Loucy (cell line): ENCODE data around the gene JAM2.

ENCODE experiments used
- H2AFZ ChIP-seq: fragments of 200-600 bp; sonication (generic); 2 replicates; pipeline ENCODE4 v1.6.0; 2016; ENCODE audit warnings: antibody characterized with exemption, mild to moderate bottlenecking, low read length, moderate library complexity
- H3F3A ChIP-seq: fragments of 200-600 bp; 2 replicates; pipeline ENCODE4 v1.6.0; 2016; ENCODE audit warnings: antibody characterized with exemption, low read depth, mild to moderate bottlenecking
- H3K27me3 ChIP-seq: fragments of 200-600 bp; sonication (generic); 2 replicates; pipeline ENCODE4 v1.6.1; 2014; ENCODE audit warnings: low read length, mild to moderate bottlenecking; ENCODE audit not compliant: insufficient read depth, poor library complexity, severe bottlenecking
- H3K36me3 ChIP-seq: fragments of 200-600 bp; sonication (generic); 2 replicates; pipeline ENCODE4 v1.6.1; 2016; ENCODE audit warnings: low read length; ENCODE audit not compliant: insufficient read depth
- H3K4me1 ChIP-seq: fragments of 200-600 bp; sonication (generic); 2 replicates; pipeline ENCODE4 v1.5.1; 2014; ENCODE audit warnings: low read length, mild to moderate bottlenecking; ENCODE audit not compliant: insufficient read depth, poor library complexity, severe bottlenecking
- H3K4me2 ChIP-seq: fragments of 200-600 bp; sonication (generic); 2 replicates; pipeline ENCODE4 v1.6.0; 2014; ENCODE audit warnings: antibody characterized with exemption, low read length, low read depth, mild to moderate bottlenecking; ENCODE audit not compliant: poor library complexity, severe bottlenecking
- H3K4me3 ChIP-seq: fragments of 200-600 bp; sonication (generic); 2 replicates; pipeline ENCODE4 v1.5.1; 2014; ENCODE audit warnings: low read length, mild to moderate bottlenecking, mixed read lengths; ENCODE audit not compliant: poor library complexity, severe bottlenecking
- H3K79me2 ChIP-seq: fragments of 200-600 bp; sonication (generic); 2 replicates; pipeline ENCODE4 v1.6.1; 2014; ENCODE audit warnings: low read length; ENCODE audit not compliant: insufficient read depth
- H3K9ac ChIP-seq: fragments of 200-600 bp; sonication (generic); 2 replicates; pipeline ENCODE4 v1.6.0; 2014; ENCODE audit warnings: mild to moderate bottlenecking, low read depth, low read length, moderate library complexity; ENCODE audit not compliant: poor library complexity, severe bottlenecking
- H3K9me2 ChIP-seq: fragments of 200-600 bp; sonication (generic); replicated peaks from 2 replicates; pipeline ENCODE4 v1.6.1; 2016; ENCODE audit warnings: low read depth, low read length, mixed read lengths
- H3K9me3 ChIP-seq: fragments of 200-600 bp; sonication (generic); 2 replicates; pipeline ENCODE4 v1.6.1; 2014; ENCODE audit warnings: mild to moderate bottlenecking, antibody characterized with exemption, low read length, low read depth; ENCODE audit not compliant: insufficient read depth
- H4K20me1 ChIP-seq: fragments of 200-600 bp; sonication (generic); 2 replicates; pipeline ENCODE4 v1.6.0; 2014; ENCODE audit warnings: antibody characterized with exemption, low read length, mild to moderate bottlenecking; ENCODE audit not compliant: insufficient read depth, poor library complexity, severe bottlenecking
- EZH2phosphoT487 ChIP-seq: fragments of 200-600 bp; IDR thresholded peaks from 2 replicates; pipeline ENCODE4 v1.6.1; 2018; ENCODE audit warnings: antibody characterized with exemption, mild to moderate bottlenecking, moderate library complexity, borderline replicate concordance
- TF ChIP-seq, protein P1 (sequence below): fragments of 200-600 bp; sonication (generic); conservative IDR thresholded peaks from 2 replicates; pipeline ENCODE4 v1.5.1; 2014; ENCODE audit warnings: mild to moderate bottlenecking, antibody characterized with exemption, low read length

The JAM2 gene

DNA sequence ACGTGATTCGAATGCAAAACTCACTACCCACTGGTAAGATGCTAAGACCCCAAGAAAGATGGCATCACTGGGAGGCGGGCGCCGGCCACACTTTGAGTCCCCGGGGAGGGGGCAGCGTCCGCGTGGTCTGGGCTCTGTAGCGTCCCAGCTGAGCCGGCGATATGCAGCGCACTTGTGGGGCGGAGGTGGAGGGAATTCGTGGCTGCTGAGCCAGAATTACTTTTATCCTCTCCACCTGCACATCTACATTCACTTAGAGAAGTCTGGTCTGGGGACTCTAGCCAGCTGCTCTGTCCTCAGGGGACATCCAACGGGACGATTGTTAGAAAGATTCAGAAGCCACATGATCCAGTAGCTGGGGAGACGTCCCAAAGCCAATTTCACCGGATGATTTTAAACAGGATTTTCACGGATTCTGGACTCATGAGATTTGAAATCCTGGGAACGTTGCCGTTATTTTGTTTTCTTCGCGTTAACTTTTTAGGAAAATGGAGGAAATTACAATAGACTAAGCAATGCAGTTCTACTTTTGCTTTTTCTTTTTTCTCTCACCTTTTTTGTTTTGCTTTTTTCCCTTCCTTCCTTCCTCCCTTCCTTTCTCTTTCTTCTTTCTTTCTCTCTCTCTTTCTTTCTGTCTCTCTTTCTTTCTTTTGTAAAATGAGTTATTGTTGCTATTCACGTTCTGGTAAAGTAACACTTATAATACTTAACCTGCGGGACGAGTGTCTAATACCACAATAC, 1.3 kb downstream of the JAM2 start:
- no peaks in the 10 kb centered on the region for H3K9me2 ChIP-seq
- H3K9me3 ChIP-seq: no peaks in the 10 kb centered on the region
- peak overlapping the region; percentile 65 for H3K4me2 ChIP-seq
- H2AFZ ChIP-seq: peak overlapping the region; percentile 98
- H3K9ac ChIP-seq: no peak overlapping the region
- H3K36me3 ChIP-seq: no peaks in the 10 kb centered on the region
- no peaks in the 10 kb centered on the region for H3F3A ChIP-seq
- no peaks in the 10 kb centered on the region for H3K4me1 ChIP-seq
- no peaks in the 10 kb centered on the region for H4K20me1 ChIP-seq
- H3K27me3 ChIP-seq: no peaks in the 10 kb centered on the region
- TF ChIP-seq EZH2phosphoT487: no peak
- TF ChIP-seq, protein P1, sequence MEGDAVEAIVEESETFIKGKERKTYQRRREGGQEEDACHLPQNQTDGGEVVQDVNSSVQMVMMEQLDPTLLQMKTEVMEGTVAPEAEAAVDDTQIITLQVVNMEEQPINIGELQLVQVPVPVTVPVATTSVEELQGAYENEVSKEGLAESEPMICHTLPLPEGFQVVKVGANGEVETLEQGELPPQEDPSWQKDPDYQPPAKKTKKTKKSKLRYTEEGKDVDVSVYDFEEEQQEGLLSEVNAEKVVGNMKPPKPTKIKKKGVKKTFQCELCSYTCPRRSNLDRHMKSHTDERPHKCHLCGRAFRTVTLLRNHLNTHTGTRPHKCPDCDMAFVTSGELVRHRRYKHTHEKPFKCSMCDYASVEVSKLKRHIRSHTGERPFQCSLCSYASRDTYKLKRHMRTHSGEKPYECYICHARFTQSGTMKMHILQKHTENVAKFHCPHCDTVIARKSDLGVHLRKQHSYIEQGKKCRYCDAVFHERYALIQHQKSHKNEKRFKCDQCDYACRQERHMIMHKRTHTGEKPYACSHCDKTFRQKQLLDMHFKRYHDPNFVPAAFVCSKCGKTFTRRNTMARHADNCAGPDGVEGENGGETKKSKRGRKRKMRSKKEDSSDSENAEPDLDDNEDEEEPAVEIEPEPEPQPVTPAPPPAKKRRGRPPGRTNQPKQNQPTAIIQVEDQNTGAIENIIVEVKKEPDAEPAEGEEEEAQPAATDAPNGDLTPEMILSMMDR: no peak
- no peaks in the 10 kb centered on the region for H3K79me2 ChIP-seq
- H3K4me3 ChIP-seq: peak overlapping the region; percentile 77

DNA sequence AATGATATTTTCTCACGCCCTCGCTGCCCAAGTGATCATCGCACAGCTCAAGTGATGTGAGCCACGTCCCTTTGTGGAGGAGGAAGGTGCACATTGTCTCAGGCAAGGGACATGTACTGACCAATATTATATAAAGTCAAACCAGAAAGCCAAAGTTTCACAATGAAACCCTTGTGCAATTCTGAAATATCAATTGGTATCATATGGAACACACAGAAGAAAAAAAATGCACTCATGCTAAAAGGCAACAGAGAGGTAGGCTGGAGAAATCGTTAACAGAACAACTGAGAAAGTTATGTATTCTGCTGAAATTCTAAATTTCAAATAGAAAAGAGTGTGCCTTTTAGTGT, 1.9 kb downstream of the JAM2 start:
- TF ChIP-seq EZH2phosphoT487: no peak
- TF ChIP-seq, protein P1: no peak
- Histone ChIP-seq H3K36me3 (no peaks in the 10 kb centered on the region), H3K79me2 (no peaks in the 10 kb centered on the region), H3K9me2 (no peaks in the 10 kb centered on the region), H3K27me3 (no peaks in the 10 kb centered on the region), H3F3A (no peaks in the 10 kb centered on the region), H3K4me1 (no peaks in the 10 kb centered on the region), H4K20me1 (no peaks in the 10 kb centered on the region), H3K4me3 (no peak overlapping the region), H2AFZ (no peak overlapping the region), H3K9ac (no peak overlapping the region), H3K9me3 (no peaks in the 10 kb centered on the region), H3K4me2 (no peak overlapping the region)

DNA sequence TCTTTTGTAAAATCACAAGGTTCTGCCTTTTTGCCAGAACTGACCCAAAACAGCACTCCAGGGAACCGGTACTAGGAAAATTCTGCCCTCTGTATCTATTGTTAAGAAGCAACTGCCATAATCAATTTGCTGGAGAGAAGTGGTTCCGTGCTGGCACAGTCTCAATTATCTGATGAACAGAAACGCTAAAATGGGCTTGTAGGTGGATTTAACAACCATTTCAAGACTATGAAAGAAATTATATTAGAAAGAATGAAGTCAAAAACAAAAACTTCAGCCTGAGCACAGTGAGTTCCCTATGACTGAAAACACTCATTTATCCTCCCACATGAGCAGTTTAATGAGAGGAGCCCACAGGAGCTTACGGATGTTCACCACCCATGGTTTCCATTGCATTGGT, 4.4 kb downstream of the JAM2 start:
- H3K4me3 ChIP-seq: no peak overlapping the region
- no peak overlapping the region for H3K9ac ChIP-seq
- no peaks in the 10 kb centered on the region for H3F3A ChIP-seq
- H3K4me1 ChIP-seq: no peaks in the 10 kb centered on the region
- TF ChIP-seq, protein P1: no peak
- no peak for TF ChIP-seq EZH2phosphoT487
- H3K9me2 ChIP-seq: no peaks in the 10 kb centered on the region
- H3K79me2 ChIP-seq: no peaks in the 10 kb centered on the region
- no peaks in the 10 kb centered on the region for H3K36me3 ChIP-seq
- no peak overlapping the region for H3K4me2 ChIP-seq
- no peaks in the 10 kb centered on the region for H3K27me3 ChIP-seq
- no peaks in the 10 kb centered on the region for H3K9me3 ChIP-seq
- no peaks in the 10 kb centered on the region for H4K20me1 ChIP-seq
- no peak overlapping the region for H2AFZ ChIP-seq
